HepG2 (cell line): Measurements from ENCODE around the gene GPC4. TPM values are rescaled to one million over a fixed set of nuclear protein-coding genes. Genes with fewer than 3 reads are reported as not detected.

ENCODE experiments used
- ATAC-seq: fragments of 200-7000 bp; cut with Tn5 transposase; 3 replicates; pipeline ENCODE4 v1.9.1; 2020; ENCODE audit warnings: mild to moderate bottlenecking, moderate library complexity
- BruUV-seq: library from RNA; stranded (reverse); fragments of 400-500 nt; replicated peaks from 2 replicates; lab custom pipeline; 2021; lab: Mats Ljungman, UMichigan
- CTCF ChIA-PET: fragments of 300-600 bp; formaldehyde crosslinking; extraction: SDS; loops from one replicate; lab custom pipeline; 2021; ENCODE audit warnings: low total read pairs, inconsistent platforms, low intra/inter-chr PET ratio; lab: Yijun Ruan, JAX
- POLR2A ChIA-PET: fragments of 350-600 bp; sonication (Branson Sonifier 250); formaldehyde crosslinking; loops from one replicate; lab custom pipeline; 2020; ENCODE audit warnings: antibody characterized with exemption, inconsistent platforms; lab: Yijun Ruan, JAX
- DNase-seq: peaks from one replicate; pipeline ENCODE4 v3.0.0-alpha.2; 2015; ENCODE audit warnings: low spot score
- FAIRE-seq: peaks from 3 replicates; lab custom pipeline; 2011; peaks lifted over from hg19 to GRCh38; lab: Jason Lieb, UNC
- H2AFZ ChIP-seq: one replicate; pipeline ENCODE4 v1.6.1; 2011; ENCODE audit warnings: low read length, inconsistent platforms
- H3K27ac ChIP-seq: fragments of 300-600 bp; 3 replicates; pipeline ENCODE4 v1.8.0; 2011; ENCODE audit warnings: mixed run types, mild to moderate bottlenecking, mixed read lengths, low read length, inconsistent platforms; ENCODE audit not compliant: insufficient read depth; ENCODE audit errors: extremely low read length
- H3K27me3 ChIP-seq, 2 experiments: fragments of 200-600 bp in 1 of 2; 2 replicates in 1 of 2; 3 replicates in 1 of 2; pipeline versions ENCODE4 v1.6.0 to v1.8.0; 2011; ENCODE audit warnings: low read length in 2 of 2, mild to moderate bottlenecking in 2 of 2, moderate library complexity in 2 of 2, inconsistent platforms in 1 of 2; ENCODE audit not compliant: insufficient read depth in 2 of 2, control insufficient read depth in 1 of 2
- H3K36me3 ChIP-seq, 2 experiments: fragments of 200-600 bp in 1 of 2; replicated peaks in 1 of 2; 2 replicates in 1 of 2; 3 replicates in 1 of 2; pipeline versions ENCODE4 v1.5.1 to v1.8.0; 2011; ENCODE audit warnings: low read length in 2 of 2, inconsistent platforms in 1 of 2; ENCODE audit not compliant: insufficient read depth in 2 of 2, control insufficient read depth in 1 of 2
- H3K4me1 ChIP-seq: 2 replicates; pipeline ENCODE4 v1.5.1; 2012; ENCODE audit warnings: low read length, inconsistent platforms; ENCODE audit not compliant: insufficient read depth
- H3K4me2 ChIP-seq: 2 replicates; pipeline ENCODE4 v1.6.0; 2011; ENCODE audit warnings: low read depth, low read length, inconsistent platforms
- H3K4me3 ChIP-seq, 3 experiments: fragments of 200-600 bp in 1 of 3; sonication (generic), shearing (Covaris generic) in 1 of 3; replicated peaks in 1 of 3; 2 replicates each; pipeline ENCODE4 v1.5.1; 2011 to 2016; ENCODE audit warnings: low read length in 3 of 3, inconsistent platforms in 2 of 3, low read depth in 2 of 3, mild to moderate bottlenecking in 2 of 3, control low read depth in 1 of 3, mixed read lengths in 1 of 3; ENCODE audit not compliant: insufficient read depth in 1 of 3
- H3K79me2 ChIP-seq: one replicate; pipeline ENCODE4 v1.6.1; 2011; ENCODE audit warnings: low read length, inconsistent platforms; ENCODE audit not compliant: insufficient read depth
- H3K9ac ChIP-seq: 2 replicates; pipeline ENCODE4 v1.6.0; 2011; ENCODE audit warnings: mild to moderate bottlenecking, low read depth, low read length, inconsistent platforms; ENCODE audit not compliant: insufficient read depth
- H3K9me3 ChIP-seq: 2 replicates; pipeline ENCODE4 v1.5.1; 2012; ENCODE audit warnings: mild to moderate bottlenecking, low read length
- H4K20me1 ChIP-seq: 2 replicates; pipeline ENCODE4 v1.6.0; 2011; ENCODE audit warnings: inconsistent platforms, mild to moderate bottlenecking, low read length, moderate library complexity; ENCODE audit not compliant: insufficient read depth
- FLYWCH1 ChIP-seq: sonication (generic); formaldehyde crosslinking; IDR thresholded peaks from 2 replicates; pipeline ENCODE4 v1.8.1; 2023; ENCODE audit warnings: mild to moderate bottlenecking, missing genetic modification reagents
- HMG20A ChIP-seq: IDR thresholded peaks from 2 replicates; pipeline ENCODE4 v1.6.1; 2016; ENCODE audit warnings: borderline replicate concordance
- MAFF ChIP-seq: IDR thresholded peaks from 2 replicates; pipeline ENCODE4 v1.6.1; 2011; ENCODE audit warnings: low read depth, low read length, improper control_type of control experiment
- MIER3 ChIP-seq: IDR thresholded peaks from 2 replicates; pipeline ENCODE4 v1.6.1; 2016; ENCODE audit warnings: missing compliant biosample characterization, borderline replicate concordance
- THAP11 ChIP-seq: IDR thresholded peaks from 2 replicates; pipeline ENCODE4 v1.6.1; 2016; ENCODE audit warnings: missing biosample characterization, missing genetic modification reagents
- YEATS2 ChIP-seq: sonication (generic); formaldehyde crosslinking; IDR thresholded peaks from 2 replicates; pipeline ENCODE4 v1.4.0; 2020; ENCODE audit warnings: missing genetic modification reagents, borderline replicate concordance
- ZNF468 ChIP-seq: sonication (generic); formaldehyde crosslinking; IDR thresholded peaks from 2 replicates; pipeline ENCODE4 v1.8.0; 2022; ENCODE audit warnings: mild to moderate bottlenecking, moderate library complexity, missing genetic modification reagents
- ZSCAN12 ChIP-seq: sonication (generic); formaldehyde crosslinking; IDR thresholded peaks from 2 replicates; pipeline ENCODE4 v1.9.0; 2021; ENCODE audit warnings: mild to moderate bottlenecking, missing genetic modification reagents
- ZSCAN9 ChIP-seq: IDR thresholded peaks from 2 replicates; pipeline ENCODE4 v1.6.1; 2016; ENCODE audit warnings: borderline replicate concordance
- WGBS: methylation state at CpG from one replicate; pipeline ENCODE4 v1.1.6; 2017; ENCODE audit warnings: low lambda C conversion rate; 5-methylcytosine and 5-hydroxymethylcytosine counted together
- in situ Hi-C: cut with HindIII; loops from 2 replicates; pipeline ENCODE4 v1.10.0; 2017; ENCODE audit warnings: low pct_unique_long_range_greater_than_20kb; ENCODE audit not compliant: extremely low pct_ligation_motif_present
- intact Hi-C: fragments of 100-400 bp; cut with micrococcal nuclease; formaldehyde crosslinking; loops from one replicate; pipeline ENCODE4 v1.10.0; 2022; ENCODE audit not compliant: unreplicated experiment
- polyA plus RNA-seq, 8 experiments: library from polyadenylated mRNA; depleted of rRNA in 3 of 8; stranded (reverse) in 7 of 8; unstranded in 1 of 8; fragments of >200 nt; fragmentation: Illumina TruSeq in 4 of 8; extraction: Trizol in 4 of 8; gene quantifications; 2 replicates each; pipeline versions ENCODE4 v1.2.1 to v1.2.3, GENCODE V29; 2011 to 2016; ENCODE audit warnings: low read depth in 4 of 8, missing spikeins in 1 of 8, mixed read lengths in 1 of 8; ENCODE audit not compliant: insufficient read depth in 1 of 8
- total RNA-seq, 5 experiments: library from RNA; depleted of rRNA; stranded (reverse); fragments of >200 nt; fragmentation: Illumina TruSeq; extraction: Trizol; gene quantifications; 2 replicates each; pipeline ENCODE4 v1.2.3, GENCODE V29; 2016; ENCODE audit warnings: low read depth in 1 of 5
- TF ChIP-seq, protein P1 (sequence below): sonication (generic); formaldehyde crosslinking; IDR thresholded peaks from 2 replicates; pipeline ENCODE4 v1.4.0; 2020; ENCODE audit warnings: missing genetic modification reagents
- TF ChIP-seq, protein P2 (sequence below): sonication (generic); formaldehyde crosslinking; IDR thresholded peaks from 2 replicates; pipeline ENCODE4 v1.8.0; 2023; ENCODE audit warnings: mild to moderate bottlenecking, missing genetic modification reagents

GPC4 gene
- total and polyA plus RNA-seq, 2 of the 13 experiments (the other 11 are each of a cell fraction or from before 2014, with no cell fraction given), result 0.29 to 0.38 TPM

DNA sequence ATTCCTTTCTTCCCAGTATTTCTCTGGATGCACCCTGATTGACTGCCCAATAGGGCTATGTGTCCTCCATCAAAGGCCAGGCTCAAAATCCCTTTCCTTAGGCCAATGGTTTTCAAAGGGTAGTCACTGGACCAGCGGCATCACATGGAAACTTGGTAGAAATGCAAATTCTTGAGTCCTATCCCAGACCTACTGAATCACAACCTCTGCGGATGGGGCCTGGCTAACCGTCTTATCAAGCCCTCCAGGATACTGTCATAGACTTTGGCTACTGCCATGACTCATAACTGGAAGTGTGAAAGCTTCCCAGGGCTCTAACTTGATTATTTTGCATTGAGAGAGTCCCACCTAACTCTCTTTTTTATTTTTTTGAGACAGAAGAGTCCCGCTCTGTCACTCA is 125.2 kb downstream of the GPC4 start:
- Histone ChIP-seq H2AFZ (no peak overlapping the region), H3K4me1 (peaks cover 15% of the 10 kb centered on the region), H3K79me2 (no peaks in the 10 kb centered on the region), H3K4me3 (no peak overlapping the region), H3K36me3 (no peaks in the 10 kb centered on the region), H3K9ac (no peak overlapping the region), H4K20me1 (no peaks in the 10 kb centered on the region), H3K4me2 (no peak overlapping the region), H3K9me3 (no peaks in the 10 kb centered on the region), H3K27ac (no peak overlapping the region), H3K27me3 (no peaks in the 10 kb centered on the region)
- 82% methylated on average over 3 of the region's 4 CpGs for WGBS
- FAIRE-seq (no peak), ATAC-seq (no peak), DNase-seq (no peak)
- ChIA-PET POLR2A (no interaction called here), CTCF (no interaction called here)
- intact Hi-C loops (no loop called here), in situ Hi-C loops (no loop called here)
- TF ChIP-seq ZNF468 (no peak), MIER3 (CRISPR knock-in tag) (no peak), THAP11 (no peak), MAFF (no peak), HMG20A (CRISPR knock-in tag) (no peak), FLYWCH1 (CRISPR knock-in tag) (no peak), ZSCAN12 (no peak), YEATS2 (no peak), ZSCAN9 (CRISPR knock-in tag) (no peak)
- TF ChIP-seq, protein P1, sequence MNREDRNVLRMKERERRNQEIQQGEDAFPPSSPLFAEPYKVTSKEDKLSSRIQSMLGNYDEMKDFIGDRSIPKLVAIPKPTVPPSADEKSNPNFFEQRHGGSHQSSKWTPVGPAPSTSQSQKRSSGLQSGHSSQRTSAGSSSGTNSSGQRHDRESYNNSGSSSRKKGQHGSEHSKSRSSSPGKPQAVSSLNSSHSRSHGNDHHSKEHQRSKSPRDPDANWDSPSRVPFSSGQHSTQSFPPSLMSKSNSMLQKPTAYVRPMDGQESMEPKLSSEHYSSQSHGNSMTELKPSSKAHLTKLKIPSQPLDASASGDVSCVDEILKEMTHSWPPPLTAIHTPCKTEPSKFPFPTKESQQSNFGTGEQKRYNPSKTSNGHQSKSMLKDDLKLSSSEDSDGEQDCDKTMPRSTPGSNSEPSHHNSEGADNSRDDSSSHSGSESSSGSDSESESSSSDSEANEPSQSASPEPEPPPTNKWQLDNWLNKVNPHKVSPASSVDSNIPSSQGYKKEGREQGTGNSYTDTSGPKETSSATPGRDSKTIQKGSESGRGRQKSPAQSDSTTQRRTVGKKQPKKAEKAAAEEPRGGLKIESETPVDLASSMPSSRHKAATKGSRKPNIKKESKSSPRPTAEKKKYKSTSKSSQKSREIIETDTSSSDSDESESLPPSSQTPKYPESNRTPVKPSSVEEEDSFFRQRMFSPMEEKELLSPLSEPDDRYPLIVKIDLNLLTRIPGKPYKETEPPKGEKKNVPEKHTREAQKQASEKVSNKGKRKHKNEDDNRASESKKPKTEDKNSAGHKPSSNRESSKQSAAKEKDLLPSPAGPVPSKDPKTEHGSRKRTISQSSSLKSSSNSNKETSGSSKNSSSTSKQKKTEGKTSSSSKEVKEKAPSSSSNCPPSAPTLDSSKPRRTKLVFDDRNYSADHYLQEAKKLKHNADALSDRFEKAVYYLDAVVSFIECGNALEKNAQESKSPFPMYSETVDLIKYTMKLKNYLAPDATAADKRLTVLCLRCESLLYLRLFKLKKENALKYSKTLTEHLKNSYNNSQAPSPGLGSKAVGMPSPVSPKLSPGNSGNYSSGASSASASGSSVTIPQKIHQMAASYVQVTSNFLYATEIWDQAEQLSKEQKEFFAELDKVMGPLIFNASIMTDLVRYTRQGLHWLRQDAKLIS, result no peak
- TF ChIP-seq, protein P2, sequence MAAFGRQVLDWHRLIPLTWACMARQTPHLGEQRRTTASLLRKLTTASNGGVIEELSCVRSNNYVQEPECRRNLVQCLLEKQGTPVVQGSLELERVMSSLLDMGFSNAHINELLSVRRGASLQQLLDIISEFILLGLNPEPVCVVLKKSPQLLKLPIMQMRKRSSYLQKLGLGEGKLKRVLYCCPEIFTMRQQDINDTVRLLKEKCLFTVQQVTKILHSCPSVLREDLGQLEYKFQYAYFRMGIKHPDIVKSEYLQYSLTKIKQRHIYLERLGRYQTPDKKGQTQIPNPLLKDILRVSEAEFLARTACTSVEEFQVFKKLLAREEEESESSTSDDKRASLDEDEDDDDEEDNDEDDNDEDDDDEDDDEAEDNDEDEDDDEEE (CRISPR knock-in tag), result no peak
- BruUV-seq, result no TSS peak
